ENCODE data around the gene GABPB1.

GABPB1 gene

DNA sequence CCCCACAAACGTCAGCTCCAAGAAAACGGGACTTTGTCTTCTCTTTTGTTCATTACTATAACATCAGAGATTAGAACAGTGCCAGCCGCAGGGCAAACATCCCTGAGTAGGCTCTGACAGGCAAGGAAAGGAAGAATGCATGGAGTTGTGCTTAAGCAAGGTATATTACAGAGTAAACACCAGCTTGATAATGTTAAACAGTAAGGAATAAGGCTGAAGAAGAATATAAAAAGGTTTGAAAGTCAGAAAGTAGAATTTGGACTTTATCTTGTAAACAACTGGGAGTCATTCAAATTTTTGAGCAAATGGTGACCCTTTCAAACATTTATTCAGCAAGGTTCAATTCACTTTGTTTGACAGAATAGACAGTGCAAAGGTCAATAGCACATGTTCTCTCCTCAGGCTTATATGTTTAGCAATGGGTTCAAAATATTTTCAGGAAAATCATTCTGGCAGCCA, 11.0 kb downstream of the GABPB1 start:
- no peak for DNase-seq (ENCODE audit: low read depth, low spot score)

GRCh38 chr15:50341616-50342136, 13.3 kb downstream of the GABPB1 start:
- no peak for DNase-seq (ENCODE audit: low read depth, low spot score)

- DNase-seq (ENCODE audit: low read depth, low spot score) = no peak
Measured at GRCh38 chr15:50340416-50340815, 14.6 kb downstream of the GABPB1 start.

DNA sequence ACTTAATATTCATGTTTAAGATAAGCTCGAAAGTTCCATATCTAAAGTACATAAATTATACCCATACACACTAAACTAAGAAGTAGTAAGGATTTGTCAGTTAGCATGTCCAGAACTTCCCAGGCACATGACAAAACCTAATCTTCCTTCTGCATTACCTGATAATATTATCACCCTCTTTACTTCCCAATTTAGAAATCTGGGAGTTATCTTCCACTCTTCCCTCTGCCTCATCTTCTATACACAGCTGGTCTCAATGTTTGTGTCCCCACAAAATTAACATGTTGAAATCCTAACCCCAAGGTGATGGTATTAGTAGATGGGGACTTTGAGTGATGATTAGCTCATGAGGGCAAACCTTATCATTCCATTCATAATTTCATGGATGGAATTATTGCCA, 15.3 kb downstream of the GABPB1 start:
- DNase-seq (ENCODE audit: low read depth, low spot score) = no peak

GRCh38 chr15:50335251-50335650, 19.7 kb downstream of the GABPB1 start:
- DNase-seq (ENCODE audit: low read depth, low spot score) = no peak

DNA sequence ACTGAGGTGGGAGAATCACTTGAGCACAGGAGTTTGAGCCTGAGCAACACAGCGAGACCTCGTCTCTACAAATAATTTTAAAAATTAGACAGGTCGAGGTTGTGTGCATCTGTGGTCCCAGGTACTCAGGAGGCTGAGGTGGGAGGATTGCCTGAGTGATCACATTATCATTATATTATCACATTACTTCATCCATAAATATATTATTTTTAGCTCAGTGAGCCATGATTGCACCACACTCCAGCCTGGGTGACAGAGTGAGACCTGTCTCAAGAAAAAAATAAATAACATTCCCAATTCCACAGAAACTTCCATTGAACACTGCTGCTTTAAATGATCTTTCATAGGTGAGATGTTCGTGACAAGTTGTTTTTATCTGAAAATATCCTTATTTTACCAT, 21.8 kb downstream of the GABPB1 start:
- no peak for DNase-seq (ENCODE audit: low read depth, low spot score)

DNA sequence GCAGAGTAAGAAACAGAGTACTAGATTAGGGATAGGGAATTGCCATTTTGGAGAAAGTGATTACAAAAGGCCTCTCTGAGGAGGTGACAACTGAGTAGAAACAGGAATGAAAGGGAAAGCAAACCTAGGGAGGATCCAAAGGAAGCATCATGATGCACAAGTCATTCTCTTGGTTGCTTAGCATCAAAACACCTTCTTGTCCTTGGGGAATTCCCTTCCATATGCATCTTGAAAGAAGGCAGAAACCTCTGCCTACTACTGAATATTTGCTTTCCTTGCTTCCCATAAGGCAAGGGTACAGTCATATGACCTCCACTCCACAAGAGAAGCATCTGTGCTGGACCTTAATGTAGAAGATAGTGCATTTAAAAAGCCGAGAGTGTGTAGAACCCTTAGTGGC, 24.1 kb downstream of the GABPB1 start:
- no peak for DNase-seq (ENCODE audit: low read depth, low spot score)

- DNase-seq (ENCODE audit: low read depth, low spot score) = no peak
Measured at GRCh38 chr15:50328116-50328515, 26.9 kb downstream of the GABPB1 start.

DNA sequence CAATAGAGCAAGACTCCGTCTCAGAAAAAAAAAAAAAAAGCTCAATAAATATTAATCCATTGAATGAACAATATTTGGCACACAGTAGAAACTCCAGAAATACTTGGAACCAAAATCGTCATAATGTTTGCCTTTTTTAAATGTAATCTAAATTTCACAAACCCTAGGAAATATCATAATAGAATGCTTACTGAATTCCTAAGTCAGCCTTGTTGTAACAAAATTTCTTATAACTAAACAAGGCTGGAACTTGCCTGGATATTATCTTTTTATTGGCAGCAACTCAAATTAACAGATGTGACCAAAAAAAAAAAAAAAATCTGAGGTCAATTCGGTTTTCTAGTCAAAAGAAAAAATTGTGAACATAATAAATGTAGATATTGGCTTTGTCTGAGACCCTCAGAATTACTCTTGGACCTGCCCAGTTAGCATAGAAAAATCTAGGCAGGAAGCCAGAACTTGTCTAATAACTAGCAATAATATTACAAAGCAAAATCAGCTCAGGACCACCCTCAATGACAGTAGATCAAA, 33.3 kb downstream of the GABPB1 start:
- DNase-seq (ENCODE audit: low read depth, low spot score) = no peak

DNA sequence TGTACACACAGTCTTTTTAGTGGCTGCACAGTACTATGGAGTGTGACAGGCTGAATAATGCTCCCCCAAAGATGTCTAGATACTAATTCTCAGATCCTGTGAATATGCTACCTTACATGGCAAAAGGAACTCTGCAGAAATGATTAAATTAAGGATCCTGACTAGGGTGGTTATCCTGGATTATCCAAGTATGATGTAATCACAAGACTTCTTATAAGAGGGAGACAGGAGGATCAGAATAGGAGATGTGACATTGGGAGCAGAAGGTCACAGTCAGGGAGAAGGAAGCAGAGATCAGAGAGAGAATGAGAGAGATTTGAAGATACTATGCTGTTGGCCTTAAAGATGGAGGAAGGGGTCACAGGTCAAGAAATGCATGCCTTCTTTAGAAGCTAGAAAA, 34.5 kb downstream of the GABPB1 start:
- DNase-seq (ENCODE audit: low read depth, low spot score) = no peak

GRCh38 chr15:50318697-50319096, 36.3 kb downstream of the GABPB1 start:
- DNase-seq (ENCODE audit: low read depth, low spot score) = no peak

- DNase-seq (ENCODE audit: low read depth, low spot score) = peak; percentile 58
Measured at GRCh38 chr15:50315814-50316630, 39.0 kb downstream of the GABPB1 start.

DNA sequence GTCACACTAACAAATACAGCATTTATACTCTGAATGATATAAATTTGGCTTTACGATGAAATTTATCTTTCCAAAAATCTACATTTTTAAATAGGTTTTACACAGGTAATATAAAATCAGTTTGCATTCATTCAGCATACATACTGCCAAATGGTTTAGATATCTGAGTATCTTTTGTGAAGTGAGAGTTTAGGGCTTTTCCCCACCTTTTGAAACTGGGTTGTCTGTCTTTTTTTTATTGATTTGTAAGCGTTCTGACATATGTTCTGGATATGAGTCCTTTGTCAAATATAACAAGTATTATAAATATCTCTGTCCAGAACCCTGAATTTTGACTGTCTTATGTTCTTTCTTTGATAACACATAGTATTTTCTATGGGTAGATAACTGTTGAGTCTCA, 42.4 kb downstream of the GABPB1 start:
- DNase-seq (ENCODE audit: low read depth, low spot score) = no peak

DNA sequence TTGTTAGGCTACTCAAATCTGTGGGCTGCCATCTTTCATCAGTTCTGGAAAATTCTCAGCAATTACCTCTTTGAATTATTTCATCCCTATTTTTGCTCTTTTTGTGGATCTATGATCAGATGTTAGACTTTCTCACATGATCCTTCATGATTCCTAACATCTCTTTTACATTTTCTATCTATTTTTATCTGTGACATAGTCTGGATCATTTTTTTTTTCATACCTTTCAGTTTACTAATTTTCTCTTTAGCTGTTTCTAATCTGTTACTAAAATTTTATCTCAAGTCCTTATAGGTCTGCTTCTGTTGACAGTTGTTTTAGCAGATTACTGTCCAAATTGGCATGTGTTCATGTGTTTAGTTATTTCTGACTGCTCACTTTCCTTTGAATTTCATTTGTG, 47.2 kb downstream of the GABPB1 start:
- DNase-seq (ENCODE audit: low read depth, low spot score) = no peak

GRCh38 chr15:50304836-50305235, 50.2 kb downstream of the GABPB1 start:
- DNase-seq (ENCODE audit: low read depth, low spot score) = no peak

GRCh38 chr15:50302581-50302980, 52.4 kb downstream of the GABPB1 start:
- DNase-seq (ENCODE audit: low read depth, low spot score) = no peak

GRCh38 chr15:50298340-50298739, 56.7 kb downstream of the GABPB1 start:
- DNase-seq (ENCODE audit: low read depth, low spot score) = no peak

GRCh38 chr15:50295966-50296365, 59.0 kb downstream of the GABPB1 start:
- DNase-seq (ENCODE audit: low read depth, low spot score) = no peak

DNA sequence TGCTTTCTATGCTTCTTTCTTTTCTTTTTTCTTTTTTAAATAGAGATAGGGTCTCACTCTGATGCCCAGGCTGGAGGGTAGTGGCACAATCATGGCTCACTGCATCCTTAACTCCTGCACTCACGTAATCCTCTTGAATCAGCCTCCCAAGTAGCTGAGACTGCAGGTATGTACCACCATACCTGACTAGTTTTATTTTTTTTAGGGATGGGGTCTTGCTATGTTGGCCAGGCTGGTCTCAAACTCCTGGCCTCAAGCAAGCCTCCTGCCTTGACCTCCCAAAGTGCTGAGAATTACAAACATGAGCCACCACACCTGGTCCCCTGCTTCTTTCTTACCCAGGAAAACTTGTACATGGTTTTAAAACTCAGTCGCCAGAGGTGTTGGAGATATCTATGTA, 65.2 kb downstream of the GABPB1 start:
- DNase-seq (ENCODE audit: low read depth, low spot score) = no peak

DNA sequence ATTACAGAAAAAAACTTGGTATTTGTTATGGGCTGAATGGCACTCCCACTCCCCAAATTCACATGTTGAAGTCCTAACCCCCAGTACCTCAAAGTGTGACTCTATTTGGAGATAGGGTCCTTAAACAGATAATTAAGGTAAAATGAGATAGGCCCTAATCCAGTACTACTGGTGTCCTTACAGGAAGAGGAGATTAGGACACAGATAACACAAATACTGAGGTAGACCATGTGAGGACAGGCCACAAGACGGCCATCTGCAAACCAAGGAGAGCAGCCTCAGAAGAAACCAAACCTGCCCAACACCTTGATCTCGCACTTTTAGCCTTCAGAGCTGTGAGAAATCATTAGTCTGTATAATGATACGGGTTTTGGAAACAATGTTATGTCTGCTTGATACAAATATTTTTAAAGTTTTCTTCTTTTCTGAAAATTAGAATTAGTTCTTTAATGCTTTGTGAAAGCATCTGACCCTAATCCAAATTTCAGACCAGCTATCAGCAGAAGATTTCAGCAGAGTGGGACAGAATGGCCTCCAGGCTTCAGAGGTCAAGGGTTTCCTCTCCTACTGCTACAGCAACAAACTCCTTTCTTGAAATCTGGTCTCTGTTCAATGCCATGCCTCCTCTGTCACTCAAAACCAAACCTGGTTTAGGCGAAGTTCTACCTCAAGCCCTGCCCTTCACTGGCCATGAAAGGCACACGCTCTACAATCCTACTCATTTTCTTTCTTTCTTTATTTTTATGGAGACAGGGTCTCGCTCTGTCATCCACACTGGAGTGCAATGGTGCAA, 67.5 kb downstream of the GABPB1 start:
- DNase-seq (ENCODE audit: low read depth, low spot score) = no peak

GRCh38 chr15:50281427-50281826, 73.6 kb downstream of the GABPB1 start:
- DNase-seq (ENCODE audit: low read depth, low spot score) = no peak

- DNase-seq (ENCODE audit: low read depth, low spot score) = peak; percentile 72
Measured at GRCh38 chr15:50280271-50280670, 74.7 kb downstream of the GABPB1 start.
